NCI-H146 treated with DMSO at 0.1 percent for 48 hours (cell line): ENCODE results near the gene PPP2R5B.

Experiments
- DNase-seq: peaks from one replicate; lab custom pipeline; 2025; ENCODE audit not compliant: unreplicated experiment; lab: John Stamatoyannopoulos, UW

The PPP2R5B gene

DNA sequence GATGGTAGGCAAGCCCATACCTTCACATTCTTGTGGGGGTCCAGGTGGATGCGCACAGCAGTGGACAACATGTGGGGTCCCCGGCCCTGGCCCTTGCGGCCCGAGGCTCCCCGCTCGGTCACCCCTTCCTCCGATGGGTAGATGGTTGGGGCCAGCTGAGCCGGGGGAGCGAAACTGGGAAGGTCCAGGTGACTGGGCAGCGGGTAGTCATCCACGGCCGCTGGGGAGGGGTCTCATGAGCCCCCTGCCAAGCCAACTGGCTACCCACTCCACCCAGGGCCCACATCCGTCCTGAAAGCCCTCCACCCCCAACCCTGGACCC lies 18.2 kb upstream of the PPP2R5B start:
- DNase-seq, result no peak

DNA sequence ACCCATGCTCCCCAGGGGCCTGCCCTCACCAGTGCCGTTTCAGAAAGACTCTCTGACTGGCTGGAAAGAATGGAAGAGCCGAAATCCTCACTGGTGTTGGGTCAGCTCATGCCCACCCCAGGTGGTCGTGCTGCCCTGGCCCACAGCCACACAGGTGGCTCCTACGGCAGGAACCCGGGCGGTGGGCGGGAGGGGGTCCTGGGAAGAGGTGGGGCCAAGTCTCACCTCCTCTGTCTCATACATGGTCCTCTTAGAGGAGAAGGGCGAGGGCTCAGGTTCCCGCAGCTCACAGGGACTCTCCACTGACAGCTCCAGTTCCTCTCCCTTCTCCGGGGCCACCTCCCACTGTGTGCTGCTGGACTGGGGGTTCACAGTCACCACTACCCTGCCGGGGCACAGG lies 15.7 kb upstream of the PPP2R5B start:
- DNase-seq, result no peak

DNA sequence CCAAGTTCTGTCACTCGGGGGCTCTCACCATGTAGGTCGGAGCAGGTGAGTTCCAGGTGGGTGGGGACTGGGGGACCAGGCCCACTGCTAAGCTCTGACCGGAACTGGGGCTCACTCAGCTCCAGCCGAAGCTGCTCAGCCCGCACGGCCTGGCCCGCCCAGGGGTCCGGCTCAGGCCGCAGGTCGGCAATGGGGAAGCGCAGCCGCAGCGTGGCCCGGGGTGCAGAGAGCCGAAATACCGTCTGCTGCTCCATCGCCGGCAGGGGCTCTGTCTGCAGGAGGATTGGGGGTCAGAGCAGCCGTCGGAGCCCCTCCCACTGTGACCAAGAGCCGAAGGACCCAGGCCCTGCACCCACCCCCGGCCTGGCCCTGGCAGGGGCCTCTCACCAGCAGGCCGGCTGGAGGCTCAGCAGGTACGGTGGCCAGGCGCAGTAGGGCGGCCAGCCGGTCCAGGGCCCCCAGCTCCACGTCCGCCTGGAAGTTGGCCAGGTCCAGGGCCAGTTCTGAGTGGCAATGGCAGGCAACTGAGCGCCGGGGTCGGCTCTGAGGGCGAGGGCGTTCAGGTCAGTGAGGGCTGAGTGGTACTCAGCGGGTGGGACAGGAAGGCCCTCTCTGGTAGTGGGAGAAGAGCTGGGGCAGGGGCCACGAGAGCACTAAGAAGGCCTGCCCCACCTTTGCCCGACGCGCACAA lies 14.7 kb upstream of the PPP2R5B start:
- DNase-seq, result no peak

DNA sequence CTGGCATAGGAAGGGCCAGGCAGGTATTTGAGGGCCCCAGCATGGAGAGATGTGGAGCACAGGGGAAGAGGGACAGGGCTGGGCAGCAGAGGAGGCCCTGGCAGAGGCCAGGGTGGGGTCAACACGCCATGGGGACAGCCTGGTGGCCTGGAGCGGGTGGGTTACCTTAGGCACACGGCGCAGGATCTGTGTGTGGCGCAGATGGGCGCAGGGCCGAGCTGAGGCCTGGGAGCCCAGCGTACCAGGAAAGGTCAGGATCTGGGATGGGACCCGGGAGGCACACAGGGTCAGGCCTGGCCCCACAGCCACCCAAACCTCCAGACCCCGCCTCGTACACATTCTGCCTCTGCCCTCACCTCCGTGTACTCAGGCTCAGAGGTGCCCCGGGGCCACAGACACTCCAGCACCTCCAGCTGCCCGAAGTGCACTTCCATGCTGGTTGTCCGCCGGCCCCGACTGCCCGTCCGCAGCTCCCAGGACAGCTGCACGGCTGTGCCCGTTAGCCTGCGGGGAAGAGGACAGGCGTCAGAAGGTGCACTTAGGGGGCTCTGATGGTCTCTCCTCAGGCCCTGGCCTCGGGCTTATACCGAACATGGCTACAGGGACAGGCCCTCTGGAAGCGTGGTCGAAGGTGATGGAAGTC lies 13.9 kb upstream of the PPP2R5B start:
- DNase-seq, result no peak

DNA sequence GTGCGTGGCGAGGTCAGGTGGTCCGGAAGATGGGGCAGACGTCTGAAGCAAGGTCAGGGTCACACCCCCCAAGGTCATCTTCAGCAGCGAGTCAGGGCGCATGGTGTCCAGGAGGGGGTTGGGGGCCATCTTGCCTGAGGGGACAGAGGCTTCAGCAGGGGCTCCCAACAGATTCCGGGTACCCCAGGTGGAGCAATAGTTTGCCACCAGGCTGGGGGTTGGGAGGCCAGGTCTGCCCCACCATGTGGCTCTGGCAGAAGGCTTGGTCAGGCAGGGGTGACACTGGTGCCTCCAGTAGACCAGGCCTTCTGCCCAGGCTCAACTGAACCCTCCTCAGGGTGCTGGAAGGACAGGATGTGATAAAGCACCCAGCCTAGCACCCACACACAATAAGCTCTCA lies 13.3 kb upstream of the PPP2R5B start:
- no peak for DNase-seq

DNA sequence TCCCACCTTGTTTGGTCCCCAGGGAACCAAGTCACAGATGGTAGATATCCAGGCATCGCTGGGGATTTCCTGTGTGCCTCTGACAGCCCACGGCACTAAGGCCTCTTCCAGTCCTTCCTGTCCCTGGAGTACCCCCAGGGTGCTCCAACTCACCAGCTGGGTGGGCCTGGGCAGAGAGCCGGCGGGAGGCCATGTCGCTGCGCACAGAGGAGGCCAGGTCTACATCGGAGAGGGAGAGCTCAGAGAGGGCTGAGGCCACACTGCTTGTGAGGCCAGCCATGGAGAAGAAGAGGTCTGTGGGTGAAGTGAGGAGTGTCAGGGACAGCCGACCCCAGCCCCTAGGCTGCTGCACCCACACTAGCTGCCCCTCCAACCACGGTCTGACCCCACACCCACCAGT lies 12.8 kb upstream of the PPP2R5B start:
- DNase-seq, result no peak

DNA sequence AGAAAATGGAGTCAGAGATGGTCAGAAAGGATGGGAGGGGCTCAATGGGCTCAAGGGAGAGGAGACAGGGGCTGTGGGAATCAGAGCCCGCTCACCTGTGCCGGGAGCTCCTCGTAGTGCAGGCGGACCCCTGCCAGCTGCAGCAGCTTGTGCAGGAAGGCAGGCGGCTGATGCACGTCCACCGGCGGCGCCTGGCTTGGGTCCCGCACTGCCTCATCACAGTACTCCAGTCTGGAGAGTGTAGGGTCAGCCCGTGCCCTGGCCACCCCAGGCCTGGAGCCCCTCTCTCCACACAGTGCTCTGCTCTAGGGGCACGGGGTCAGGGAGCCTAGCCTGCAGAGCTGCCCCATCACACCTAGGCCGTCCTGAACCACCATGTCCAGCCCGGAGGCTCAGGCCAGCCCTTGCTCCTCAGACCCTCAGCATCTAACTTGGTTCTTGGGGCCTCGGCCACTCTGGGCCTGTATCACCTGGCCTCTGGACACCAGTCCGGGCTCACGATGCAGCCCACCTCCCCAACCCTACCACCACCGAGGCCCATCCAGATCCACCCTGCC lies 11.2 kb upstream of the PPP2R5B start:
- no peak for DNase-seq

DNA sequence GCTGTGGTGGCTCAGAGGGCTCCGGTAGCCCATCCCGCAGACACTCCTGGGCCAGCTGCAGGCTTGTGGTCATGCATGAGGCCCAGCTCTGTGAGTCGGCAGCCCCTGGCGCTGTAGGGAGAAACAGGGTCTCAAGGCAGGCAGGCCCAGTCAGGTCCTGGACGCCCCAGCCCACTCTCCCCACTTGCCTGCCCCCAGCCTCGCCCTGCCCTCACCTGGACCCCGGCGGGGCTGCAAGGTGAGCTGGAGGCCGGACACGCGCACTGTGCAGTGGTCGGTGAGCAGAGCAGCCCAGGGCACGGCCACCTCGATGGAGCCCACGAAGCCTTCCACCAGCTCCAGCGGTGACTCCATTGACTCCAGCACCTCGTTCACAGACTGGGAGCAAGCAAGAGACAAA lies 10.4 kb upstream of the PPP2R5B start:
- no peak for DNase-seq

DNA sequence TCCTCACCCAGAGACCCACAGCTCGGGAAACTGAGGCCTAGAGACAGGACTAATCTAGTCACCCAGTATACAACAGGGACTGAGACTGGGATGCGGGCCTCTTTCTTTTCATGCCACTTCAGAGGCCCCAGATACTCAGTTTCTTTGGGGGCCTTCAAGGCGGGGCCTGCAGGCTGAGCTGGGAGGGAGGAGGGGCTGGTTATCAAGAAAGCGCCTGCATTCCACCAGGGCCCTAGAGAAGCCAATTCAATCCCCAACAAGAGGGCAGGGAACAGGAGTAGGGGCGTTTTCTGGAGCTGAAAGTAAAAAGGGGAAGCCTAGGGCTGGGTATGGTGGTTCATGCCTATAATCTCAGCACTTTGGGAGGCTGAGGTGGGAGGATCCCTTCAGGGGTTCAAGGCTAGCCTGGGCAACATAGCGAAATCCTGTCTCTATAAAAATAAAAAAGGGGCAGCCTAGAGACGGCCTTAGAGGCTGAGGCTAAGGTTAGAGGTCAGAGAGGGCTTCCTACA lies 9.1 kb upstream of the PPP2R5B start:
- no peak for DNase-seq

DNA sequence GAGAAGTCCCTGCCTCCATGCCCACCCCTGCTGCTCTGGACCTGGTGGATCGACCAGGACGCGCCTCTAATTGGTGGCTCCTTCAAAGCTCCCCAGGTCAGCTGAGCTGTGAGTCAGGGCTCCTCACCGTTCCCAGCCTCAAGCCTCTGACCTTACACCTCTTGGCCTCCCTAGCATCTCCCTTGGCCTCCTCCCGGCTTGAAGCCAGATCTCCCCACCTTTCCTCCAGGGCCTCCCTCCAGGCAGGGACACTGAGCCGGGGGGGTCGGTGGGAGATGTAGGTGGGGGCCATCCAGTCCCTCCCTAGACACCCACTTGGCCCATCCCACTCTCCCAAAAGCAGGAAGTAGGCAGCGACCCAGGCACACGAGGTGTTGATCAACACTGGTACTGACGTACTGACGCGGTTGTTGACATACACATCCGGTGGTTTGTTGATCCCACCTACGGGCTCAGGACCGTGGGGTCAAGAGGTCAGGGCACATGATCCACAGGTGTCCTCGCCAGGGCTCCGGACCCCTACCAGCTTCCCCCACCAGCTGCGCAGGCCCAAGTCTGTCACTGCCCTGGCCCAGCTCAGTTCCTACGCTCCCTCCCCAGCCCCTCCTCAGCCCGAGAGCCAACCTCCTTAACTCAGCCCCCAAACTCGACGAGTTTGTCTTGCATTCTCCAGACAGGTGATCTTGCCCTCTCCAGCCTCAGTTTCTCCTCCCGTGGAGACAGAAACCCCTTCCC lies 8.3 kb upstream of the PPP2R5B start:
- no peak for DNase-seq

DNA sequence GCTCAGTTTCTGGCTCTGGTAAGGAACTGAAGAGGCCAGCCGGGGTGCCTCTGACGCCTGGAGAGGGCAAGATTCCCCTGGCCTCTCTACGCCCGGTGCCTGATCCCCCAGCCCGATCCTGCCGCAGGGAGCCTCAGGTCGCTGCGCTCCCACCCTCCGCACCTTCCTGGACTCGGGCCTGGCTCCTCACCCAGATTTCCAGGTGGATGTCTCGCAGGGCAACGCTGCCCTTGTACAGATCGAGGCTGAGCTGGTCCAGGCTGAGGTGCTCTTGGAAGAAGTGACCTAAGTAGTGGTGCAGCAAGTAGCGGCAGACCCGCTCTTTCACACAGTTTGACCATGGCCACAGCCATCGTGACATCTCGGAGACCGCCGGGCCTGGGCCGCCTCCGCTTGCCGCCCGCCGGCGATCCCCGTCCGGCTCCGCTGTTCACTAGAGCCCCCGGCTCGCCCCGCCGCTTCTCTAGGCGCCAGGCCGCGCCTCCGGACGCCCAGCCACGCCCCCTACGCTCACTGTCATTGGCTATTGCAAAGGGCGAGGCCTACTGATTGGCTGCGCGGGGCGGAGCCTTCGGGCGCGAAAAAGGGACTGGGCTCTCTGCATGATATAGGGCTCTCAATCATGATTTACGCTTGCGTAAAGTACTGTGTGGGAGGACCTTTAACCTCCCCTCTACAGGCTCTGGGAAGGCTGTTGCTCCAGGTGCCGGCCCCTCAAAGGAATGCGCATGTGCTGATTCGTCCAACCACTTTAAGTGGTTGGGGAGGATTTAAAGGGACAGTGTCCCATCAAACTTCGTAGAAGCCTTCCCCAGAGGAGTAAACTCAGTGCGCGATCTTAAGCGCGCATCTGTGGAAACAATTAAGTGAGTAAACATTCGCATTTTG lies 7.5 kb upstream of the PPP2R5B start, which contains the start of gene ATG2A:
Gene ATG2A, minus strand, starts transcription at position 435 of the 888 bp plus-strand sequence. Its CDS starts 74 bp downstream, at position 361.
- DNase-seq, result peak; percentile 99

DNA sequence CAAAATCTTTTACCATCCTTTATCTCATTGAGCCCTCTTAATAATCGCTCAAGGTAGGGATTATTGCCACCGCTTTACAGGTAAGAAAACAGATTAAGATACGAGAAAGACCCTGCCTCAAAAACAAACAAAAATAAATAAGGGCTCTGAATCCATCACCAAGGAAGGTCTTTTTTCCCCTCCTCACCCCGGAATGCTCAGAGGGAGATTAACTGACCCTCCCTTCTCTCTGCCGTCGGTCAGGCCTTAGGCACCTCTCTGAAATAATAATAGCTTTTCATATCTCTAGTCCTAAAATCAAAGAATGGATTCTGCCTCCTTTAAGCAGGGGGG lies 6.9 kb upstream of the PPP2R5B start:
- no peak for DNase-seq

DNA sequence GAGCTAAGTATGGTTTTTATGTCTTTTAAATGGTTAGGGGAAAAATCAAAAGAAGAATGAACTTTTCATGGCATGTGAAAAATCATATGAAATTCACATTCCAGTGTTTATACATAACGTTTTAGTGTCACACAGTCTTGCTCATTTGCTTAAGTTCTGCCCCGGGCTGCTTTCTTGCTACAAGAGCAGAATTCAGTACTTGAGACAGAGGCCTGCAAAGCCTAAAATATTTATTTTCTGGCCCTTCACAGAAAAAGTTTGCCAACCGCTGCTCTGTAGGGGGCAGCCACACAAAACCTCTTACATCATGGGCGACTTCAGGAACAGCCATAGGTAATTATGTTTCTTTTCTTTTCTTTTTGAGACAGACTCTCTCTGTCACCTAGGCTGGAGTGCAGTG lies 6.5 kb upstream of the PPP2R5B start:
- DNase-seq, result peak; percentile 3

DNA sequence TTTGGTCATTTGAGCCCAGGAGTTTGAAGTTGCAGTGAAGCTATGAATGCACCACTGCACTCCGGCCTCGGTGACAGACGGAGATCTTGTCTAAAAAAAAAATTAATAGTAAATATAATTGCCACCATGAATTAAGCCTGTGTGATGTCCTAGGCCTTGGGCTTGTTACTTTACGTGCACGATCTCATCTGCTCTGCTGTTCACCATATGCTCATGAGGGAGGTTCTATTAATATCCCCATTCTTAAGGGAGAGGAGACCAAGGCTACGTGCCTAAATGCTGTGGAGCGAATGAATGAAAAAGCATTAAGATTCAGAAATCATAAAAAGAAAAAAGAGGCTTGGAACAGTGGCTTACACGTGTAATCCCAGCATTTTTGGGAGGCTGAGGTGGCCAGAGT lies 4.9 kb upstream of the PPP2R5B start:
- no peak for DNase-seq

DNA sequence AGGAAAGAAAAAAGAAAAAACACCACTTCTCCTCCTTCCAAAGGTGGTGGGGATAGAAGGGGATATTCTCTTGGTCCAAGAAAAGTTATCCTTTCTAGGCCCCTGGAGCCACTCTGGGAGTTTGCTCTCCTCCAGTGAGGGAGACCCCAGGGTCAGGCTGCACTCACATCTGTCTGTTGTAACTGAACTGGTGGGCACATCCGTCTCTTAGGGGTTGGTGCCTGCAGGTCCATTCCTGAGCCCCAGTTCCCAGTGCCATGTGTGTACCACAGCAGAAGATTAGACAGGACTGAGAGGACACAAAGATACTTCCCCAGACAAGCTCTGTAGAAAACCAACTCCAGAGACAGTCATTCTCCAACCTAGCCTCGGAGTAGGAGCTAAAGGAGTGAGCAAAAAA lies 4.4 kb upstream of the PPP2R5B start:
- DNase-seq, result no peak

DNA sequence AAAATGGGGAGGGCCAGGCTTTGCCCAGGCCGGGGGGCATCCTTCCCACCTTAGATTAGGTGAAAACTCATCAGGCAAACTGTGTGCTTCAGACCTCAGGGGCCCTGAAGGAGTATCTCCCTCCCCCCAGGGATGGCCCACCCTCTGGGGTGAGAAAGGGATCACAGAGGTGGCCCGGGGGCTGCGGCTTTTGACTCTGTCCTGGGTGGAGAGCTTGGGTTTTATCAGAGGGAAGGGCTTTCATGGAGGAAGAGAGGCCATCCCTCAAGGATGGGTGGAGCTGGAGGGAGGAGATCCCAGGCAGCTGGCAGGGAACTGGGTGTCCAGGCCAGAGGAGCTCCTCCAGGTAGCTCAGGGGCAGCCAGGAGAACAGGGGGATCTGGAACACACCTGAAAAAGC lies 3.1 kb upstream of the PPP2R5B start:
- no peak for DNase-seq

DNA sequence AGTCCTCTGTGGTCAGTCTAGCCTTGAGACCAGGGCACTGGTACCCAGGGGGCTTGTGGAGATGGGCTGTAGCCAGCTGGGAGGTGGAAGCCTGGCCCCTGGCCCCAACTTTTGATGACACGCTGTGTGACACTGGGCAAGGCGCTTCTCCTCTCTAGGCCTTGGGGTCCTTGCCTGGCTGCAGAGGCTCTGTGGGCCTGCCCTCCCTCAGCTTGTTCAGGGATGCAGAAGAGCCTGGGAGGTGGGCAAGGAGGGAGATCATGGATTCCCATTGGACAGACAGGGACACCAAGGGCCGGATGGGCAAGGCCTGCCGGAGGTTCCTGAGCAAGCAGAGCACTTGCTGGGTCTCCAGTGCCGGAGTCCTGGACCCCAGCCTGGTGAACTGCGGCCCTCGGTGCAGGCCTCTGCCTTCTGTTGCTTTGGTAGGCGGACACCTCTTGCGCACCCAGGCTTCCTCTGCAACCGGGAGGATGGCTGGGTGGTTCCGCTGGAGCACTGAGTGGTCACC lies 1.3 kb upstream of the PPP2R5B start:
- no peak for DNase-seq

DNA sequence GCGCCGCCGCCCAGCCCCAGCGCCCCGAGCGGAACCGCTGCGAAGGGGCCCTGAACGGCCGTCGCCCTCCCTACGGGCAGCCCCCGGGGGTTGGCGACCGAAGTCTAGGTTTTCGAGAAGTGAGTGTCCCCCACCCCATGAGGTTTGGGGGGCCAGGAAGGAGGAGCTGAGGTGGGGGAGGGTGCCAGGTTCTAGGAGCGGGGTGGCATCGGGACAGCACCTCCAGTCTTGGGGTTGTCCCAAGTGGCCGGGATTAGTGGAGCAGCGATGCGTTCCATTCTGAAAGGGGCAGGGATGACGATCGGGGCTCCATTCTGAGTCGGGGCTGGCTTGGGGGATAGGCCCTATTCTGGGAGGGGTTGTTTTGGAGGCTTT lies 408 bp downstream of the PPP2R5B start:
- no peak for DNase-seq

DNA sequence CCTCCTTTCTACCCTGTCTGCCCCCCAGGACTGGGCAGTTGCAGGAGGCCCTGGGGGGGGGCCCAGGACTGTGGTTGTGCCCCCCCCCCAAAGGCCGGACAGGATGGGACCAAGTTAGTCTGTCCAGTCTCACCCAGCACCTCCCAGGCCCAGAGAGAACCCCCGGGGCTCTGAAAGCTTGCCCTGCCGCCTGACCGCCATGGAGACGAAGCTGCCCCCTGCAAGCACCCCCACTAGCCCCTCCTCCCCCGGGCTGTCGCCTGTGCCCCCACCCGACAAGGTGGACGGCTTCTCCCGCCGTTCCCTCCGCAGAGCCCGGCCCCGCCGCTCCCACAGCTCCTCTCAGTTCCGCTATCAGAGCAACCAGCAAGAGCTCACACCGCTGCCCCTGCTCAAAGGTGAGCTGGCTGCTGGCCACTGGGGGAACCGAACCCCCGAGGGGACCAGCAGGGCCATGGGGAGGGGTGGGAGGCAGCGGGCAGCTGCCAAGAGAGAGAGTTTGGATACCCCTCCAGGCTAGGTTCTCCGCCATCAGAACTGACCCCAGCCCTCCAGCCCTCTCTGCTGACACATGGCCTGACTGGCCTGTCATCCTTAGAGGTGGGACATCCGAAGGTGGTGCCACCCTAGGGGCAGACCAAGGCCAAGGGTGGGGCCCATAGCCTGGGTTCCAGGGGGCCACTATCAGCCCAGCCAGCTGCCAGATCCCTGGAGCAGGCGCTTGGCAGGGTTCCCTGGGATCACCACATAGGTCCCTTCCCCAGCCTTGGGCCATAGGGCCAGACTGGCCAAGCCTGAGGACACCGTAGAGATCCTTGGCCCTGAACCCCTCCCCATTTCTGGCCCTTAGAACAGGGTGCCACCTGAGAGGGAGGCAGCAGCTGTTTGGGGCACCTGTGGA lies 1.3 kb downstream of the PPP2R5B start:
- no peak for DNase-seq

DNA sequence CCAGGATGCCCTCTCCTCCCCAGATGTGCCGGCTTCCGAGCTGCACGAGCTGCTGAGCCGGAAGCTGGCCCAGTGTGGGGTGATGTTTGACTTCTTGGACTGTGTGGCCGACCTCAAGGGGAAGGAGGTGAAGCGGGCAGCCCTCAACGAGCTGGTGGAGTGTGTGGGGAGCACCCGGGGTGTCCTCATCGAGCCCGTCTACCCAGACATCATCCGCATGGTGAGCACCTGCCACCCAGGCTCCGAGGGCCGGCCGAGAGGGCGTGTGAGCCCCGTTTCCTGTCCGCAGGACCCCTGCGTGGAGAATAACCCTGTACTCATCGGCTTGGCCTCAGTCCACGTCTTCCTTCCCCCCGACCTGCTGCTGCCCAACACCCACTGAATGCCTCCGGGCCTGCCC lies 2.2 kb downstream of the PPP2R5B start:
- DNase-seq, result no peak
